GM10266 (cell line): ENCODE measurements around the gene FRMD4A.
A peak's percentile ranks its signal among the peaks of the same experiment; 100 is the strongest.

Experiments
- DNase-seq: peaks from one replicate; pipeline ENCODE4 v3.0.0; 2012; ENCODE audit errors: extremely low spot score
- TF ChIP-seq, protein P1 (sequence below): IDR thresholded peaks from 2 replicates; pipeline ENCODE4 v1.5.1; 2012; ENCODE audit warnings: mild to moderate bottlenecking, low read depth; ENCODE audit not compliant: control insufficient read depth, insufficient read depth; ENCODE audit errors: missing control alignments

The FRMD4A gene

DNA sequence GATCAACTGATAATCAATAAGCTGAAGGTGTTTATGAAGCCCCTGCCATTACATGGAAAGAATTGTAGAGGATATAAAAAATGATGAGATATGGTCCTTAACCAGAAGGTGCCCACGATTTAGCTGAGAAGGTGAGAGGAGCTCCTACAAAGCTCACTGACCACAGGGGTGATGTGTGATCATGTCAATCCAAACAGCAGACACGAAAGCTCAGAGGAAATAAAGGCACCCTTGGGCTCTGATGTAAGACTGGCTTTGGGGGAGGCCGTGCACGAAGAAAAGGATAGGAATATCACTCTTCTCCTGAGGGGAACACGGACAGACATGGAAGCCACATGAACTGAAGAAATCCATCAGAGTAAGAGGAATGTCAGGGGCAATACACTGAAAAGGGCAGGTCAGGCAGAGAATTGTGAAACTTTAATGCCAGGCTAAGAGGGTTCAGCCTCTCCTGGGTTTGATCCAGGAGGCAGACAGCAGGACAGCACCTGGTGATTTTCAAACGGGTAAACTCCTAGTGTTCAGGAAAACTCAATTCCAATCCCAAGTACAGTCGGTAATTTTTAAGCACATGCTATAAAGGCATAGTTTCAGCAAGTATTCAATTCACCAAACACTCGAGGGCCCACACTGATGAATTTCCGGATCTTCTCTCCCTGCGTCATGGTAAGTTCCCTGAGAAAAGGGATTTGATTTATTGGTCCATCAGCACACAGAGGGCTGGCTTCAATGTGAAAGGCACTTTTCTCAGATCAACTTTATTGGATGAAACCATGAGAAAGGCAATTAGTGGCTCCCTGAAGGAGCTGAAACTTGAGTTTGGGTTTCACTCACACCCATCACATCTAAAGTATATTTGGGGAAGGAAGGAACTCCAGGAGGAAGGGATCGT lies 580.2 kb downstream of the FRMD4A start:
- TF ChIP-seq, protein P1, sequence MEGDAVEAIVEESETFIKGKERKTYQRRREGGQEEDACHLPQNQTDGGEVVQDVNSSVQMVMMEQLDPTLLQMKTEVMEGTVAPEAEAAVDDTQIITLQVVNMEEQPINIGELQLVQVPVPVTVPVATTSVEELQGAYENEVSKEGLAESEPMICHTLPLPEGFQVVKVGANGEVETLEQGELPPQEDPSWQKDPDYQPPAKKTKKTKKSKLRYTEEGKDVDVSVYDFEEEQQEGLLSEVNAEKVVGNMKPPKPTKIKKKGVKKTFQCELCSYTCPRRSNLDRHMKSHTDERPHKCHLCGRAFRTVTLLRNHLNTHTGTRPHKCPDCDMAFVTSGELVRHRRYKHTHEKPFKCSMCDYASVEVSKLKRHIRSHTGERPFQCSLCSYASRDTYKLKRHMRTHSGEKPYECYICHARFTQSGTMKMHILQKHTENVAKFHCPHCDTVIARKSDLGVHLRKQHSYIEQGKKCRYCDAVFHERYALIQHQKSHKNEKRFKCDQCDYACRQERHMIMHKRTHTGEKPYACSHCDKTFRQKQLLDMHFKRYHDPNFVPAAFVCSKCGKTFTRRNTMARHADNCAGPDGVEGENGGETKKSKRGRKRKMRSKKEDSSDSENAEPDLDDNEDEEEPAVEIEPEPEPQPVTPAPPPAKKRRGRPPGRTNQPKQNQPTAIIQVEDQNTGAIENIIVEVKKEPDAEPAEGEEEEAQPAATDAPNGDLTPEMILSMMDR = no peak
- DNase-seq = no peak

DNA sequence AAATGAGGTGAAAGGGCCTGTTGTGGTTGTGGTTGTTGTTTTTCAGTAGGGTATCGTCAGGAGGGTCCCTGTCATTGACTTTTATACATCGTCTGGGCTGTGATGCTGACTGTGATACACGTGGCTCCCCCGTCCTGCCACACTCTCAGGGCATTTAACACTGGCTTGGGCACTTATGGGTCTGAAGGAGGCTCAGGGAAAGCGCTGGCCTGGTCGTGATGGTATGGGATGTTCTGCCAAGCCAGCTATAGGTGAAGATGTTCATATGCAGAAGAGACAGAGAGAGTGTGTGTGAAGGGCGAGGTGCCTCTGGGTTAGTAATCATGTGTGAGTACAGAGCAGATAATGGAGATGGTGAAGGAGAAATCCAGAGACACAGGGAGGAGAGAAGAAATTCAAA lies 585.5 kb downstream of the FRMD4A start:
- TF ChIP-seq, protein P1 = no peak
- DNase-seq = no peak

DNA sequence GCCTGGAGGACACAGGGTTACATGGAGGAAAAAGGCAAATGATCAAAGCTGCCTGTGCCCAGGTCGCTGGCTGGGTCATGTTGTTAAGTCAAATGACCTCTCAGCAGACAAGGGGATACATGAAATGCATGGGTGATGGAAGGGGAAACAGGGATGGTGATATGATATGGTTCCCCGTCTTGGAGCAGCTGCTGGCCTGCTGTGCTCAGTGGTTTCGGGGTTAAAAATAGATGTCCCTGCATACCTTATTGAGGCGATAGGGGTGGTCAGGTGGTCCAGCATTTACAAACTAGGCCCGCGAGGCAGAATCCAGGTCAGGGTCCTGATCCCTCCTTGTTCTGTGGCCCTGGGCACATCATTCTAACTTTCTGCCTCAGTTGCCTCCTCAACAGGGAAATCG lies 586.8 kb downstream of the FRMD4A start:
- DNase-seq = no peak
- TF ChIP-seq, protein P1 = no peak

DNA sequence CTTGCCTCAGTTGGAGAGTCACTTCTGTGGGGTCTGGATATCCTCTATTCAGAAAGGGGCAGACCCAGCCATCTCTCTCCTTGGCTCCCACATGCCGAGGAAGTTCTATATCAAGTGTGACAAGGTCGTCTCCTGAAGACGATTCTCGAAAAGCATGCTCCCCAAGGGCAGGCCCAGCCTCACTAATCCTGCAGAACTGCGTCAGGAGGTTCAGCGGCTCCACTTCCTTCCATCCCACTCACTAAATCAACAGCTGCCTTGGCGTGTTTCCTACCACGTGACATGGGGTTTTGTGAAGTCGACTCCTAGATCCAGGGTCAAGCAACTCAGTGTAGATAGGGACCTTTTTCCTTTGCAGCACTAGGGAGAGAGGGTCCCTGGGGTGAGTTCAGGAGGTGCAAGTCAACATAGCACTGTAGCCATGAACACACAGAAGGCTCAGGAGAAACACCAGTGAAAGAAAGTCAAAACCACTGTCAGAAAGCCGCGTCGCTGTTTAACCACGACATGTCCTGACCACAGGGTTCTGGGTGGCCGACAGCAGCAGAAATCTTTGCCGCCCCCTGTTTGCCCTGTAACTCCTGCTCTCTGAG lies 587.5 kb downstream of the FRMD4A start:
- DNase-seq = peak; percentile 54
- TF ChIP-seq, protein P1 = no peak

DNA sequence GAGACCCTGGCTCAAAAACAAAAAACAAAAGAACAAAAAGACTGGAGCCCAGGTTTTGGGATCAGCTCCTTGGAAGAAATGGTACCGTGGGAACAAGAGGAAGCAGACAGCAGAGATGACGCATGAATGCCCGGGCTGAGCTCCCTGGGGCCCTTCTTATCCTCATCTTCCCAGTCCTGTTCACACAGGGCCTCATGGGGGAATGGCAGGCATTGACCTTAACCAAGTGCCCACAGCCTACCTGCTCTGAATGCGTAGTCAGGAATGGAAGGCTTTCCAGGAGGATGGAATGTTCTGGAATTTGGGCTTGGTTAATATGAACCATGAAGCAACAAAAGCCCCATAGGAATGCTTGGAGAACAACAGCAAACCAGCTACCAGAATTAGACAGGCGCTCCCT lies 589.3 kb downstream of the FRMD4A start:
- TF ChIP-seq, protein P1 = no peak
- DNase-seq = no peak

DNA sequence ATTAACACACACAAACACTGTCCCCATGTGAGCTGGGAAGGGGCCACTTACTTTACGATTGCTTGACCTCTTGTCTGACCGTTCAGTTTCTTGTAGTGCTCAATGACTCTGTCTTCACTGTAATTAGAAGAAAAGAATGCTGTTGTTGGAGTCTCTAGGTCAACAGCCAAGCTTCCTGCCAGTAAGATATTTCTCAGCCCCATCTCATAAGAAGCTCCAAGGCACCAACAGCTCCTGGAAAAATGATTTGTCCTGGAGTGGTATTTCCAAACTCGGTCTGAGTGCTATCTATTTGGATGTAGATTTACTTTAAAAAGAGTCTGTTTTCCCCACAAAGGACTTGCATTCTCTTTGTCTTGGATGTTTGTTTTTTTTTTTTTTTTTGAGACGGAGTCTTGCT lies 590.3 kb downstream of the FRMD4A start:
- no peak for DNase-seq
- TF ChIP-seq, protein P1 = no peak

DNA sequence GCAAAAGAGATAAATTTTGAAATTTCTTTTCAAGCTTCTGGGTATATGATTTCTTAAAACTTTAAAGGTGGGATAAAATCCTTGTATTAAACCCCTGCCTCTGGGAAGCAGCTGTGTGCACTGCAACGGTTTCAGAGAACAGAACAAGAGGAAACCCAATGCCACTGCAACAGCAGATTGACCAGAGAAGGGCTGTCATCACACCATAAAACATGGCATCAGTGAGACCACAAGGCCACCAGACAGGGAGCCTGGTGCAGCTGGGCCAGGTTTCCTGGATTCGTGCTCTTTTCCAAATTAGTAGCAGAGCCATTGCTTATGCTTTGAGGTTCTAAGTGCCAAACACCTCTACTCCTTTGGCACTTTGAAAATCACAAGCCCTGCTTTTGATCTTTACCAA lies 591.5 kb downstream of the FRMD4A start:
- DNase-seq = no peak
- TF ChIP-seq, protein P1 = no peak
